CD4-positive, alpha-beta T cell treated with Interferon gamma for 1 hour (primary cell): ENCODE data around the gene PUM1.
"Not testable (repeated sequence)": the region's sequence is repeated elsewhere in the genome, so short reads cannot be mapped to it uniquely, and the experiment has no call there.

Experiments used
- DNase-seq: peaks from one replicate; pipeline ENCODE4 v3.0.0-alpha.2; 2020

The PUM1 gene

GRCh38 chr1:30988045-30988444, 77.5 kb downstream of the PUM1 start:
- DNase-seq = no peak

- DNase-seq = no peak
These were observed 78.8 kb downstream of the PUM1 start for GRCh38 chr1:30986755-30987154.

GRCh38 chr1:30984991-30985503, 80.5 kb downstream of the PUM1 start:
- no peak for DNase-seq

GRCh38 chr1:30984165-30984889, 81.2 kb downstream of the PUM1 start:
- no peak for DNase-seq

GRCh38 chr1:30982937-30983336, 82.6 kb downstream of the PUM1 start:
- no peak for DNase-seq

- no peak for DNase-seq
These were observed 83.1 kb downstream of the PUM1 start for GRCh38 chr1:30982431-30982830.

- no peak for DNase-seq
These were observed 84.3 kb downstream of the PUM1 start for GRCh38 chr1:30981172-30981571.

GRCh38 chr1:30977511-30977910, 88.0 kb downstream of the PUM1 start:
- no peak for DNase-seq

- DNase-seq = no peak
These were observed 88.4 kb downstream of the PUM1 start for GRCh38 chr1:30977105-30977504.

GRCh38 chr1:30976143-30976542, 89.4 kb downstream of the PUM1 start:
- no peak for DNase-seq

- DNase-seq = no peak
These were observed 90.3 kb downstream of the PUM1 start for GRCh38 chr1:30975217-30975616.

GRCh38 chr1:30974536-30974935, 91.0 kb downstream of the PUM1 start:
- no peak for DNase-seq

GRCh38 chr1:30972349-30972748, 93.2 kb downstream of the PUM1 start:
- not testable (repeated sequence) for DNase-seq

- DNase-seq = no peak
These were observed 94.0 kb downstream of the PUM1 start for GRCh38 chr1:30971496-30971895.

GRCh38 chr1:30969903-30970302, 95.6 kb downstream of the PUM1 start:
- no peak for DNase-seq

- no peak for DNase-seq
These were observed 97.1 kb downstream of the PUM1 start for GRCh38 chr1:30968220-30968971.

GRCh38 chr1:30966690-30967369, 98.7 kb downstream of the PUM1 start:
- no peak for DNase-seq

GRCh38 chr1:30965924-30966599, 99.5 kb downstream of the PUM1 start:
- DNase-seq = no peak

GRCh38 chr1:30964706-30965105, 100.8 kb downstream of the PUM1 start:
- DNase-seq = no peak

- no peak for DNase-seq
These were observed 102.7 kb downstream of the PUM1 start for GRCh38 chr1:30962609-30963508.

GRCh38 chr1:30957560-30958222, 107.8 kb downstream of the PUM1 start:
- DNase-seq = no peak
